AG04450 (cell line): Measurements from ENCODE around the gene TRAF2. TPM values are rescaled to one million over a fixed set of nuclear protein-coding genes. Genes with fewer than 3 reads are reported as not detected.

ENCODE experiments used
- CTCF ChIA-PET: fragments of 300-600, 350-600 bp; formaldehyde crosslinking; extraction: SDS; loops from one replicate; lab custom pipeline; 2022; ENCODE audit warnings: antibody characterized with exemption, inconsistent platforms; lab: Charles Lee
- POLR2A ChIA-PET: fragments of 350-600 bp; formaldehyde crosslinking; extraction: SDS; loops from one replicate; lab custom pipeline; 2021; ENCODE audit warnings: antibody characterized with exemption, inconsistent platforms; lab: Yijun Ruan, JAX
- DNase-seq: peaks from one replicate; pipeline ENCODE4 v3.0.0-alpha.2; 2011; ENCODE audit warnings: low read depth, low spot score
- H3K27ac ChIP-seq: one replicate; pipeline ENCODE4 v1.5.1; 2012; ENCODE audit warnings: low read depth, low read length, control low read depth
- H3K27me3 ChIP-seq: one replicate; pipeline ENCODE4 v1.6.0; 2012; ENCODE audit warnings: low read length; ENCODE audit not compliant: control insufficient read depth, insufficient read depth
- H3K4me3 ChIP-seq: 2 replicates; pipeline ENCODE4 v1.5.1; 2011; ENCODE audit warnings: mild to moderate bottlenecking, low read depth, low read length, control low read depth
- H3K9me3 ChIP-seq: 2 replicates; pipeline ENCODE4 v1.5.1; 2012; ENCODE audit warnings: low read length; ENCODE audit not compliant: control insufficient read depth, insufficient read depth
- CTCF ChIP-seq: IDR thresholded peaks from 2 replicates; pipeline ENCODE4 v1.5.1; 2011; ENCODE audit warnings: low read depth, low read length, control low read depth, inconsistent platforms
- polyA plus RNA-seq: library from polyadenylated mRNA; depleted of rRNA; stranded (reverse); fragments of >200 nt; gene quantifications from 2 replicates; pipeline ENCODE4 v1.2.3, GENCODE V29; 2011

Gene TRAF2
- polyA plus RNA-seq, 1 experiment: 6.1 TPM

- H3K27ac ChIP-seq: no peak overlapping the region
Observed at GRCh38 chr9:136927343-136928271, 41.3 kb downstream of the TRAF2 start.

GRCh38 chr9:136928591-136928990, 42.3 kb downstream of the TRAF2 start:
- POLR2A ChIA-PET: no interaction called here

More at GRCh38 chr9:136927343-136928271, 41.3 kb downstream of the TRAF2 start:
- ChIA-PET CTCF (no interaction called here), POLR2A (no interaction called here)
- DNase-seq: no peak
- Histone ChIP-seq H3K9me3 (no peaks in the 10 kb centered on the region; the same call in 1 of the 2 replicates), H3K27me3 (no peaks in the 10 kb centered on the region), H3K4me3 (no peak overlapping the region)
- no peak for TF ChIP-seq CTCF

GRCh38 chr9:136930014-136930413, 43.7 kb downstream of the TRAF2 start:
- POLR2A ChIA-PET: no interaction called here
- CTCF ChIA-PET: no interaction called here
- Histone ChIP-seq H3K27me3 (no peaks in the 10 kb centered on the region), H3K27ac (no peak overlapping the region), H3K4me3 (no peak overlapping the region), H3K9me3 (no peaks in the 10 kb centered on the region; the same call in none of the 2 replicates)
- no peak for DNase-seq
- TF ChIP-seq CTCF: no peak

More at GRCh38 chr9:136928591-136928990, 42.3 kb downstream of the TRAF2 start:
- no peak overlapping the region for H3K4me3 ChIP-seq
- H3K27me3 ChIP-seq: no peaks in the 10 kb centered on the region
- DNase-seq: no peak
- no peaks in the 10 kb centered on the region; the same call in 1 of the 2 replicates for H3K9me3 ChIP-seq
- no peak overlapping the region for H3K27ac ChIP-seq
- CTCF ChIA-PET: no interaction called here
- no peak for TF ChIP-seq CTCF

GRCh38 chr9:136931611-136932130, 45.4 kb downstream of the TRAF2 start:
- POLR2A ChIA-PET: interaction anchor here (0.7 kb wide), 1 partner anchor 11 kb away, joined by 6 read pairs; no protein-coding TSS in a partner anchor
- Histone ChIP-seq H3K9me3 (no peaks in the 10 kb centered on the region; the same call in none of the 2 replicates), H3K27me3 (no peaks in the 10 kb centered on the region), H3K27ac (no peak overlapping the region), H3K4me3 (no peak overlapping the region)
- no peak for DNase-seq
- TF ChIP-seq CTCF: no peak
- CTCF ChIA-PET: no interaction called here

- DNase-seq: no peak
- H3K9me3 ChIP-seq: no peaks in the 10 kb centered on the region; the same call in none of the 2 replicates
- H3K27ac ChIP-seq: no peak overlapping the region
- H3K4me3 ChIP-seq: no peak overlapping the region
- no peak for TF ChIP-seq CTCF
- POLR2A ChIA-PET: no interaction called here
- no peaks in the 10 kb centered on the region for H3K27me3 ChIP-seq
- CTCF ChIA-PET: no interaction called here
Observed at GRCh38 chr9:136934277-136934676, 48.0 kb downstream of the TRAF2 start.
